HepG2 (cell line): ENCODE results near the gene KRTAP1-4. TPM values are rescaled to one million over a fixed set of nuclear protein-coding genes. Genes with fewer than 3 reads are reported as not detected.

Experiments used
- BRD4 ChIP-seq: sonication (generic); formaldehyde crosslinking; IDR thresholded peaks from 2 replicates; pipeline ENCODE4 v1.4.0; 2020; ENCODE audit warnings: missing genetic modification reagents
- CENPX ChIP-seq: sonication (generic); formaldehyde crosslinking; IDR thresholded peaks from 2 replicates; pipeline ENCODE4 v1.9.0; 2021; ENCODE audit warnings: mild to moderate bottlenecking, missing genetic modification reagents, moderate library complexity
- ISX ChIP-seq: sonication (generic); formaldehyde crosslinking; conservative IDR thresholded peaks from 2 replicates; pipeline ENCODE4 v1.5.0; 2020; ENCODE audit warnings: missing genetic modification reagents
- PCBP2 ChIP-seq: fragments of 200-400 bp; formaldehyde crosslinking; optimal IDR thresholded peaks from 2 replicates; pipeline ENCODE3; 2018; ENCODE audit warnings: low read length, low read depth; ENCODE audit not compliant: poor library complexity, severe bottlenecking
- PLRG1 ChIP-seq: fragments of 450-650 bp; conservative IDR thresholded peaks from 2 replicates; pipeline ENCODE4 v1.6.1; 2016
- SIN3B ChIP-seq: fragments of 150-350 bp; IDR thresholded peaks from 2 replicates; pipeline ENCODE4 v1.6.1; 2014; ENCODE audit warnings: low read length
- SRSF1 ChIP-seq: fragments of 200-400 bp; formaldehyde crosslinking; optimal IDR thresholded peaks from 2 replicates; pipeline ENCODE3; 2017; ENCODE audit warnings: mild to moderate bottlenecking, low read depth, low read length, moderate library complexity
- ZFP90 ChIP-seq: sonication (generic); formaldehyde crosslinking; IDR thresholded peaks from 2 replicates; pipeline ENCODE4 v1.8.0; 2022; ENCODE audit warnings: missing genetic modification reagents, mild to moderate bottlenecking, inconsistent platforms, borderline replicate concordance
- ZNF136 ChIP-seq: sonication (generic); formaldehyde crosslinking; IDR thresholded peaks from 2 replicates; pipeline ENCODE4 v1.8.1; 2022; ENCODE audit warnings: low read depth, mild to moderate bottlenecking, moderate library complexity, missing genetic modification reagents
- ZNF777 ChIP-seq: sonication (generic); formaldehyde crosslinking; IDR thresholded peaks from 2 replicates; pipeline ENCODE4 v1.4.0; 2020; ENCODE audit warnings: missing genetic modification reagents
- polyA plus RNA-seq, 8 experiments: library from polyadenylated mRNA; depleted of rRNA in 3 of 8; stranded (reverse) in 7 of 8; unstranded in 1 of 8; fragments of >200 nt; fragmentation: Illumina TruSeq in 4 of 8; extraction: Trizol in 4 of 8; gene quantifications; 2 replicates each; pipeline versions ENCODE4 v1.2.1 to v1.2.3, GENCODE V29; 2011 to 2016; ENCODE audit warnings: low read depth in 4 of 8, missing spikeins in 1 of 8, mixed read lengths in 1 of 8; ENCODE audit not compliant: insufficient read depth in 1 of 8
- total RNA-seq, 5 experiments: library from RNA; depleted of rRNA; stranded (reverse); fragments of >200 nt; fragmentation: Illumina TruSeq; extraction: Trizol; gene quantifications; 2 replicates each; pipeline ENCODE4 v1.2.3, GENCODE V29; 2016; ENCODE audit warnings: low read depth in 1 of 5
- TF ChIP-seq, protein P1 (sequence below): sonication (generic); formaldehyde crosslinking; IDR thresholded peaks from 2 replicates; pipeline ENCODE4 v1.4.0; 2020; ENCODE audit warnings: mild to moderate bottlenecking, missing genetic modification reagents
- TF ChIP-seq, protein P2 (sequence below): IDR thresholded peaks from 2 replicates; pipeline ENCODE4 v1.6.1; 2016; ENCODE audit warnings: missing compliant biosample characterization, missing genetic modification reagents, borderline replicate concordance
- TF ChIP-seq, protein P3 (sequence below): sonication (generic); formaldehyde crosslinking; conservative IDR thresholded peaks from 2 replicates; pipeline ENCODE4 v1.4.0; 2020; ENCODE audit warnings: missing genetic modification reagents

The KRTAP1-4 gene
- total and polyA plus RNA-seq, 2 of the 13 experiments (the other 11 are each of a cell fraction or from before 2014, with no cell fraction given) = not detected

DNA sequence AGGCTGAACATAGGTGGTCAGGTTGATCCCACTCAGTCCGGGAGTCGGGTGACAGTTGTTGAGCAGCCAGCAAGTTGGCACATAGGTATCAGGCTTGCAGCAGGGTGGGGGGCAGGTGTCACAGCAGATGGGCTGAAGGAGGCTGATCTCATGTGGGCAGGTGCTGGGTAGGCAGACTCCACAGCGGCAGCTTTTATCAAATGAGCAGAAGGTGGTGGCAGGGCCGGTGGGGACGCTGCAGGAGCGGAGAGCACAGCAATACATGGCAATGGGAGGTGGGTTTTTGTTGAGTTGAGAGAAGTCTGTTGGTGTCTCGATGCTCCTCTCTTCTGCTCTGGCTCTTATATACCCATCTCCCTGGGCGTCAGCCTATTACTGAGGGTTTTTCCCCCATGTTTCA is 21.2 kb downstream of the KRTAP1-4 start, which contains the start of gene KRTAP3-1 (continued):
- TF ChIP-seq, protein P1, sequence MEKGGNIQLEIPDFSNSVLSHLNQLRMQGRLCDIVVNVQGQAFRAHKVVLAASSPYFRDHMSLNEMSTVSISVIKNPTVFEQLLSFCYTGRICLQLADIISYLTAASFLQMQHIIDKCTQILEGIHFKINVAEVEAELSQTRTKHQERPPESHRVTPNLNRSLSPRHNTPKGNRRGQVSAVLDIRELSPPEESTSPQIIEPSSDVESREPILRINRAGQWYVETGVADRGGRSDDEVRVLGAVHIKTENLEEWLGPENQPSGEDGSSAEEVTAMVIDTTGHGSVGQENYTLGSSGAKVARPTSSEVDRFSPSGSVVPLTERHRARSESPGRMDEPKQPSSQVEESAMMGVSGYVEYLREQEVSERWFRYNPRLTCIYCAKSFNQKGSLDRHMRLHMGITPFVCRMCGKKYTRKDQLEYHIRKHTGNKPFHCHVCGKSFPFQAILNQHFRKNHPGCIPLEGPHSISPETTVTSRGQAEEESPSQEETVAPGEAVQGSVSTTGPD (CRISPR knock-in tag) = no peak
- no peak for TF ChIP-seq SRSF1
- TF ChIP-seq BRD4 (CRISPR knock-in tag) = 0 out of 2 replicates have a peak, but pooled peaks have one; percentile 49
- TF ChIP-seq PCBP2 = no peak
- TF ChIP-seq PLRG1 = no peak
- TF ChIP-seq ZNF777 (CRISPR knock-in tag) = 0 out of 2 replicates have a peak, but pooled peaks have one; percentile 30
- TF ChIP-seq SIN3B = no peak
- no peak for TF ChIP-seq ISX (CRISPR knock-in tag)
- no peak for TF ChIP-seq ZNF136
- TF ChIP-seq, protein P2, sequence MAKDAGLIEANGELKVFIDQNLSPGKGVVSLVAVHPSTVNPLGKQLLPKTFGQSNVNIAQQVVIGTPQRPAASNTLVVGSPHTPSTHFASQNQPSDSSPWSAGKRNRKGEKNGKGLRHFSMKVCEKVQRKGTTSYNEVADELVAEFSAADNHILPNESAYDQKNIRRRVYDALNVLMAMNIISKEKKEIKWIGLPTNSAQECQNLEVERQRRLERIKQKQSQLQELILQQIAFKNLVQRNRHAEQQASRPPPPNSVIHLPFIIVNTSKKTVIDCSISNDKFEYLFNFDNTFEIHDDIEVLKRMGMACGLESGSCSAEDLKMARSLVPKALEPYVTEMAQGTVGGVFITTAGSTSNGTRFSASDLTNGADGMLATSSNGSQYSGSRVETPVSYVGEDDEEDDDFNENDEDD (CRISPR knock-in tag) = no peak
- TF ChIP-seq, protein P3, sequence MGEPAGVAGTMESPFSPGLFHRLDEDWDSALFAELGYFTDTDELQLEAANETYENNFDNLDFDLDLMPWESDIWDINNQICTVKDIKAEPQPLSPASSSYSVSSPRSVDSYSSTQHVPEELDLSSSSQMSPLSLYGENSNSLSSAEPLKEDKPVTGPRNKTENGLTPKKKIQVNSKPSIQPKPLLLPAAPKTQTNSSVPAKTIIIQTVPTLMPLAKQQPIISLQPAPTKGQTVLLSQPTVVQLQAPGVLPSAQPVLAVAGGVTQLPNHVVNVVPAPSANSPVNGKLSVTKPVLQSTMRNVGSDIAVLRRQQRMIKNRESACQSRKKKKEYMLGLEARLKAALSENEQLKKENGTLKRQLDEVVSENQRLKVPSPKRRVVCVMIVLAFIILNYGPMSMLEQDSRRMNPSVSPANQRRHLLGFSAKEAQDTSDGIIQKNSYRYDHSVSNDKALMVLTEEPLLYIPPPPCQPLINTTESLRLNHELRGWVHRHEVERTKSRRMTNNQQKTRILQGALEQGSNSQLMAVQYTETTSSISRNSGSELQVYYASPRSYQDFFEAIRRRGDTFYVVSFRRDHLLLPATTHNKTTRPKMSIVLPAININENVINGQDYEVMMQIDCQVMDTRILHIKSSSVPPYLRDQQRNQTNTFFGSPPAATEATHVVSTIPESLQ (CRISPR knock-in tag) = no peak
- no peak for TF ChIP-seq CENPX (CRISPR knock-in tag)
- TF ChIP-seq ZFP90 (CRISPR knock-in tag) = 0 out of 2 replicates have a peak, but pooled peaks have one; percentile 16
